Keratinocyte (primary cell): ENCODE measurements around the gene RASL11A. TPM values are rescaled to one million over a fixed set of nuclear protein-coding genes. Genes with fewer than 3 reads are reported as not detected.

Source experiments
- DNase-seq: peaks from one replicate; pipeline ENCODE4 v3.0.0-alpha.2; 2011; ENCODE audit warnings: low read depth, missing footprints, low spot score
- FAIRE-seq: peaks from 2 replicates; lab custom pipeline; 2011; peaks lifted over from hg19 to GRCh38; lab: Jason Lieb, UNC
- H2AFZ ChIP-seq: 2 replicates; pipeline ENCODE4 v1.6.0; 2012; ENCODE audit warnings: low read length, control low read depth, inconsistent platforms; ENCODE audit not compliant: control insufficient read depth
- H3K27ac ChIP-seq: 2 replicates; pipeline ENCODE4 v1.5.1; 2011; ENCODE audit warnings: low read length; ENCODE audit not compliant: control insufficient read depth, insufficient read depth
- H3K27me3 ChIP-seq: 3 replicates; pipeline ENCODE4 v1.6.0; 2011; ENCODE audit warnings: low read length; ENCODE audit not compliant: control insufficient read depth, insufficient read depth; ENCODE audit errors: extremely low read depth
- H3K36me3 ChIP-seq, 2 experiments: 2 replicates in 1 of 2; 3 replicates in 1 of 2; pipeline ENCODE4 v1.5.1; 2011; ENCODE audit warnings: low read length in 2 of 2, mild to moderate bottlenecking in 1 of 2; ENCODE audit not compliant: control insufficient read depth in 2 of 2, insufficient read depth in 2 of 2; ENCODE audit errors: extremely low read depth in 1 of 2
- H3K4me1 ChIP-seq: 3 replicates; pipeline ENCODE4 v1.5.1; 2011; ENCODE audit warnings: low read length; ENCODE audit not compliant: control insufficient read depth, insufficient read depth; ENCODE audit errors: extremely low read depth
- H3K4me2 ChIP-seq: 3 replicates; pipeline ENCODE4 v1.6.0; 2011; ENCODE audit warnings: low read depth, low read length; ENCODE audit not compliant: control insufficient read depth, insufficient read depth; ENCODE audit errors: extremely low read depth
- H3K4me3 ChIP-seq, 3 experiments: fragments of 200-600 bp in 1 of 3; sonication (generic) in 1 of 3; 2 replicates in 2 of 3; 3 replicates in 1 of 3; pipeline ENCODE4 v1.5.1; 2011 to 2016; ENCODE audit warnings: low read length in 3 of 3, mild to moderate bottlenecking in 3 of 3, control low read depth in 2 of 3, inconsistent platforms in 1 of 3, low read depth in 1 of 3, mixed read lengths in 1 of 3, mixed run types in 1 of 3, moderate library complexity in 1 of 3; ENCODE audit not compliant: control insufficient read depth in 2 of 3, insufficient read depth in 2 of 3; ENCODE audit errors: extremely low read depth in 1 of 3
- H3K79me2 ChIP-seq: 2 replicates; pipeline ENCODE4 v1.6.0; 2012; ENCODE audit warnings: low read length; ENCODE audit not compliant: control insufficient read depth, insufficient read depth
- H3K9ac ChIP-seq: 3 replicates; pipeline ENCODE4 v1.6.0; 2011; ENCODE audit warnings: low read length; ENCODE audit not compliant: control insufficient read depth, insufficient read depth; ENCODE audit errors: extremely low read depth
- H3K9me1 ChIP-seq: 3 replicates; pipeline ENCODE4 v1.6.0; 2011; ENCODE audit warnings: low read length; ENCODE audit not compliant: control insufficient read depth, insufficient read depth; ENCODE audit errors: extremely low read depth
- H3K9me3 ChIP-seq: 2 replicates; pipeline ENCODE4 v1.5.1; 2012; ENCODE audit warnings: low read depth, low read length; ENCODE audit not compliant: control insufficient read depth
- H4K20me1 ChIP-seq: 3 replicates; pipeline ENCODE4 v1.6.0; 2011; ENCODE audit warnings: low read length; ENCODE audit not compliant: control insufficient read depth, insufficient read depth; ENCODE audit errors: extremely low read depth
- CTCF ChIP-seq, 3 experiments: IDR thresholded peaks in 1 of 3; conservative IDR thresholded peaks in 1 of 3; optimal IDR thresholded peaks in 1 of 3; 2 replicates in 2 of 3; 3 replicates in 1 of 3; pipeline versions ENCODE3 to v1.5.1; 2011; ENCODE audit warnings: low read length in 3 of 3, mild to moderate bottlenecking in 3 of 3, moderate library complexity in 2 of 3, control low read depth in 1 of 3, inconsistent platforms in 1 of 3; ENCODE audit not compliant: insufficient read depth in 2 of 3; ENCODE audit errors: extremely low read depth in 1 of 3
- EZH2 ChIP-seq: IDR thresholded peaks from one replicate; pipeline ENCODE4 v1.6.1; 2012; ENCODE audit warnings: inconsistent platforms, mild to moderate bottlenecking, low read length, moderate library complexity
- dilution Hi-C: fragments of 300-500 bp; cut with MboI; formaldehyde crosslinking; loops from one replicate; pipeline ENCODE4 v1.7.0; 2020; ENCODE audit warnings: low sequenced_read_pairs; ENCODE audit not compliant: extremely low pct_ligation_motif_present
- polyA plus RNA-seq, 5 experiments: library from polyadenylated mRNA; depleted of rRNA in 3 of 5; stranded (reverse) in 3 of 5; stranded (forward) in 1 of 5; unstranded in 1 of 5; fragments of >200 nt; gene quantifications; 1 replicate in 1 of 5; 2 replicates in 3 of 5; 3 replicates in 1 of 5; pipeline versions ENCODE4 v1.2.1 to v1.2.3, GENCODE V29; 2011 to 2012; ENCODE audit warnings: missing spikeins in 2 of 5, low read depth in 1 of 5, low replicate concordance in 1 of 5

Gene RASL11A
- polyA plus RNA-seq, 1 donor (not counting 4 experiments of a cell fraction or from before 2014, with no cell fraction given) = 1.5 TPM

- H3K27ac ChIP-seq = no peak overlapping the region
- no peak overlapping the region for H3K4me3 ChIP-seq
- no peak overlapping the region for H3K4me2 ChIP-seq
- DNase-seq (no peak), FAIRE-seq (no peak)
- no peak overlapping the region for H3K9ac ChIP-seq
- H4K20me1 ChIP-seq = no peaks in the 10 kb centered on the region
- H3K4me1 ChIP-seq = no peaks in the 10 kb centered on the region
- no peaks in the 10 kb centered on the region for H3K9me3 ChIP-seq
- H3K79me2 ChIP-seq = no peaks in the 10 kb centered on the region
- TF ChIP-seq EZH2 (no peak), CTCF (optimal IDR thresholded peaks at IDR 0.05 in 1 of 3, IDR thresholded peaks at IDR 0.05 in 1 of 3, conservative IDR thresholded peaks at IDR 0.05 in 1 of 3; ENCODE audit: extremely low read depth in 1 of 3, insufficient read depth in 2 of 3, low read length in 3 of 3) (no peak)
- H3K9me1 ChIP-seq = no peaks in the 10 kb centered on the region
- H3K36me3 ChIP-seq = no peaks in the 10 kb centered on the region
- dilution Hi-C loops = no loop called here
- no peak overlapping the region for H2AFZ ChIP-seq
- H3K27me3 ChIP-seq = no peaks in the 10 kb centered on the region
Measured at GRCh38 chr13:27302643-27303262, 32.1 kb downstream of the RASL11A start.

- Histone ChIP-seq H4K20me1 (no peaks in the 10 kb centered on the region), H2AFZ (no peak overlapping the region), H3K9ac (no peak overlapping the region), H3K27ac (no peak overlapping the region), H3K9me3 (no peaks in the 10 kb centered on the region), H3K4me2 (no peak overlapping the region), H3K4me3 (no peak overlapping the region), H3K9me1 (no peaks in the 10 kb centered on the region), H3K36me3 (no peaks in the 10 kb centered on the region), H3K79me2 (no peaks in the 10 kb centered on the region), H3K27me3 (no peaks in the 10 kb centered on the region), H3K4me1 (peaks cover 2% of the 10 kb centered on the region)
- FAIRE-seq (no peak), DNase-seq (no peak)
- dilution Hi-C loops = no loop called here
- no peak for TF ChIP-seq CTCF (optimal IDR thresholded peaks at IDR 0.05 in 1 of 3, IDR thresholded peaks at IDR 0.05 in 1 of 3, conservative IDR thresholded peaks at IDR 0.05 in 1 of 3; ENCODE audit: extremely low read depth in 1 of 3, insufficient read depth in 2 of 3, low read length in 3 of 3)
- no peak for TF ChIP-seq EZH2
Measured at GRCh38 chr13:27304099-27304498, 33.5 kb downstream of the RASL11A start.
